Measurements from ENCODE around the gene FLAD1. TPM values are rescaled to one million over a fixed set of nuclear protein-coding genes. Genes with fewer than 3 reads are reported as not detected.

Gene FLAD1
- total and polyA plus RNA-seq, 2 of the 8 experiments (the other 6 are each of a cell fraction or from before 2014, with no cell fraction given) = 104 to 143 TPM

DNA sequence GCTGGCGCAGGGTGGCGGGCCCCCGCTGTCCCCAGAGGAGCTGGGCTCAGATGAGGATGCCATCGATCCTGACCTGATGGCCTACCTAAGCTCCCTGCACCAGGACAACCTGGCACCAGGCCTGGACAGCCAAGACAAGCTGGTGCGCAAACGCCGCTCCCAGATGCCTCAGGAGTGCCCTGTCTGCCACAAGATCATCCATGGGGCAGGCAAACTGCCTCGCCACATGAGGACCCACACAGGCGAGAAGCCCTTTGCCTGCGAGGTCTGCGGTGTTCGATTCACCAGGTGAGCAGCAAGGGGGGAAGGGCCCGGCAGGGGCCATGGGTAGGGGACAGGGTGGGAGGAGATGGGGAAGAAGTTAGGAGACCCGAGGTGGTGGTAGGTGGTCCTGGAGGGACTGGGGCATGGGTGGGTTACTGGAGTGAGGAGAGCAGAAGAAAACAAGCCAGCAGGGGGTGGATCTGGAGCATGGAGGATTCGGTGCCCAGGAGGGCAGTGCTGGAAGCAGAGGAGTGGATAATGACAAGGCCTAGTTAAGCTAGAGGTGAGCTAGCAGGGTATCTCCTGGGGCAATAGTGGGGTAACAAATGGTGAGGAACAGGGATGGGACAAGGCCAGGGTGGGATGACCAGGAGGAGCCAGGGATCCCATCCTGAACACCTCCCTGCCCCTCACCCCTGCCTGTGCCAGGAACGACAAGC lies 32.5 kb downstream of the FLAD1 start (continued):
- TF ChIP-seq CHD7 (IDR thresholded peaks at IDR 0.05; ENCODE audit: insufficient replicate concordance, low read length) (no peak), BACH1 (IDR thresholded peaks at IDR 0.05; ENCODE audit: low read length) (no peak), ASH2L (IDR thresholded peaks at IDR 0.05; ENCODE audit: low read length) (no peak), CBX5 (IDR thresholded peaks at IDR 0.05; ENCODE audit: low read depth, low read length) (no peak), KDM5A (IDR thresholded peaks at IDR 0.05; ENCODE audit: low read length) (no peak), CTBP2 (IDR thresholded peaks at IDR 0.05; ENCODE audit: borderline replicate concordance, insufficient read depth, insufficient read length, low read length) (no peak), FOSL1 (IDR thresholded peaks at IDR 0.05; ENCODE audit: insufficient read depth, low read depth, low read length) (no peak), CHD1 (IDR thresholded peaks at IDR 0.05; ENCODE audit: low read depth, low read length) (no peak), JUND (IDR thresholded peaks at IDR 0.05; ENCODE audit: low read length) (no peak), ATF3 (IDR thresholded peaks at IDR 0.05; ENCODE audit: insufficient read depth, low read depth, low read length) (no peak)

Measured in H1 (cell line).